Endothelial cell (in vitro differentiated cells): Measurements from ENCODE around the gene PTPRB. TPM values are rescaled to one million over a fixed set of nuclear protein-coding genes. Genes with fewer than 3 reads are reported as not detected.

ENCODE experiments used
- DNase-seq: peaks from one replicate; pipeline ENCODE4 v3.0.0; 2021; ENCODE audit warnings: low spot score
- H3K27ac Mint-ChIP-seq: one replicate; pipeline ENCODE4 v1.8.0; 2021; ENCODE audit warnings: mixed read lengths, inconsistent platforms; ENCODE audit not compliant: unreplicated experiment
- H3K27me3 Mint-ChIP-seq: one replicate; pipeline ENCODE4 v1.8.0; 2021; ENCODE audit warnings: mild to moderate bottlenecking, moderate library complexity, mixed read lengths, inconsistent platforms; ENCODE audit not compliant: unreplicated experiment
- H3K36me3 Mint-ChIP-seq: one replicate; pipeline ENCODE4 v1.8.0; 2021; ENCODE audit warnings: mild to moderate bottlenecking, low read depth, mixed read lengths, inconsistent platforms; ENCODE audit not compliant: unreplicated experiment
- H3K4me1 Mint-ChIP-seq: one replicate; pipeline ENCODE4 v1.8.0; 2021; ENCODE audit warnings: mild to moderate bottlenecking, mixed read lengths, inconsistent platforms; ENCODE audit not compliant: unreplicated experiment
- H3K4me3 Mint-ChIP-seq: one replicate; pipeline ENCODE4 v1.8.0; 2021; ENCODE audit warnings: mild to moderate bottlenecking, mixed read lengths, inconsistent platforms; ENCODE audit not compliant: unreplicated experiment
- H3K9me3 Mint-ChIP-seq: one replicate; pipeline ENCODE4 v1.8.0; 2021; ENCODE audit warnings: mixed read lengths, inconsistent platforms; ENCODE audit not compliant: unreplicated experiment
- total RNA-seq: library from RNA; stranded (reverse); fragmentation: NEBNext Ultra II Directional; extraction: Animal tissue kit (Norgen Biotek cat#: 25700); gene quantifications from one replicate; pipeline ENCODE4 v1.2.1, GENCODE V29; 2021; ENCODE audit not compliant: unreplicated experiment
- TF ChIP-seq, protein P1 (sequence below): fragments of 200-600 bp; sonication (generic); IDR thresholded peaks from one replicate; pipeline ENCODE4 v1.5.0; 2021; ENCODE audit warnings: antibody characterized with exemption; ENCODE audit not compliant: unreplicated experiment

Gene PTPRB
- total RNA-seq, 1 donor from 2014 or later: 162 TPM

DNA sequence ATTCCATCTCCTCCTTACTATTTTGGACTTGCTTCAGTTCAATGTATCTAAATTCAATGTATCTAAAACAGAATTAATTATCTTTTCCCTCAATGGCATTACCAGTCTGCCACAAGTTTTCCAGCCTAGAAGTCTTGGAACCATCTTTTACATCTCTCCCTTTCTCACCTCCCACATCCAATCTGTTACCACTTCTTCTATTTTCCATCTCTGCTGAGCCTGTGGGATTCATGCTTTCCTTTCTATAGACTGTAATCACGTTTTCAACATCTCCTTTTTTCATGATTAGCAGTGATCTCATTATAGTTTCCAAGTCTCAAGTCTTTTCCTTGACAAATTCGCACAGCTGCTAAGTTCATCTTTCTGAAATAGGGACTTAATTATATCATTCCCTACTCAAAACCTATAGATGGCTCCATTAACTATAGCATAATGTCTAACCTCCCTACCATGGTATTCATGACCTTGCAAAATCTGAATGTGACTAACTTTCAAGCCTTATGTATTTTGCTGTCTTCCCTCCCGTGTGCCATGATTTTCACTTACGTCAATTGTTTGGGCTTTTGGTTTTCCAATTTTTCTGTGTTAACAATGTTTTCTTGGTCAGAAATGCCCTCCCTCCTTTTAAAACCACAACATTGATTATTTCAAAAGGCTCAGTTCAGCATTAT, 20.5 kb upstream of the PTPRB start:
- DNase-seq: no peak
- Mint-ChIP-seq H3K36me3 (no peaks in the 10 kb centered on the region), H3K4me1 (peaks cover 7% of the 10 kb centered on the region), H3K4me3 (no peak overlapping the region), H3K27me3 (no peaks in the 10 kb centered on the region), H3K9me3 (no peaks in the 10 kb centered on the region), H3K27ac (no peak overlapping the region)
- TF ChIP-seq, protein P1, sequence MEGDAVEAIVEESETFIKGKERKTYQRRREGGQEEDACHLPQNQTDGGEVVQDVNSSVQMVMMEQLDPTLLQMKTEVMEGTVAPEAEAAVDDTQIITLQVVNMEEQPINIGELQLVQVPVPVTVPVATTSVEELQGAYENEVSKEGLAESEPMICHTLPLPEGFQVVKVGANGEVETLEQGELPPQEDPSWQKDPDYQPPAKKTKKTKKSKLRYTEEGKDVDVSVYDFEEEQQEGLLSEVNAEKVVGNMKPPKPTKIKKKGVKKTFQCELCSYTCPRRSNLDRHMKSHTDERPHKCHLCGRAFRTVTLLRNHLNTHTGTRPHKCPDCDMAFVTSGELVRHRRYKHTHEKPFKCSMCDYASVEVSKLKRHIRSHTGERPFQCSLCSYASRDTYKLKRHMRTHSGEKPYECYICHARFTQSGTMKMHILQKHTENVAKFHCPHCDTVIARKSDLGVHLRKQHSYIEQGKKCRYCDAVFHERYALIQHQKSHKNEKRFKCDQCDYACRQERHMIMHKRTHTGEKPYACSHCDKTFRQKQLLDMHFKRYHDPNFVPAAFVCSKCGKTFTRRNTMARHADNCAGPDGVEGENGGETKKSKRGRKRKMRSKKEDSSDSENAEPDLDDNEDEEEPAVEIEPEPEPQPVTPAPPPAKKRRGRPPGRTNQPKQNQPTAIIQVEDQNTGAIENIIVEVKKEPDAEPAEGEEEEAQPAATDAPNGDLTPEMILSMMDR: no peak

DNA sequence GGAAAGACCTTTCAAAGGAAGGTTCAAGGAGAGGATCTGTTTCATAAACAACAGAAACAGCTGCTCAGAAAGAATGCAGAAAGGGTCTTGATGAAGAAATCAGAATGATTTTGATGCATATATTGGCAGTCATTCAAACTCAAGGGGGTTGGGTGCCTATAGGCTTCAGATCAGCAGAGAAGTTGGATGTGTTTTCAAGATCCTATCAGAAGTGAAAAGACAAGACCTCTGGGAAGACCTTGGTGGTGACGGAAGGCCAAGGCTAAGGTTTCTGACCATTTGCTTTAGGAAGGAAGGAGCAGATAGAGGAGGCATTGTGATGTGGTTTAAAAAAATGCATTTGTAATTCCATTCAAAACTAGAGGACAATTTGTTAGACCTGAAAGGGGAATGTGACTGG, 15.2 kb upstream of the PTPRB start:
- DNase-seq: no peak
- no peaks in the 10 kb centered on the region for H3K9me3 Mint-ChIP-seq
- H3K4me1 Mint-ChIP-seq: peaks cover 22% of the 10 kb centered on the region
- H3K36me3 Mint-ChIP-seq: no peaks in the 10 kb centered on the region
- H3K27me3 Mint-ChIP-seq: no peaks in the 10 kb centered on the region
- H3K27ac Mint-ChIP-seq: no peak overlapping the region
- H3K4me3 Mint-ChIP-seq: no peak overlapping the region
- TF ChIP-seq, protein P1: no peak

DNA sequence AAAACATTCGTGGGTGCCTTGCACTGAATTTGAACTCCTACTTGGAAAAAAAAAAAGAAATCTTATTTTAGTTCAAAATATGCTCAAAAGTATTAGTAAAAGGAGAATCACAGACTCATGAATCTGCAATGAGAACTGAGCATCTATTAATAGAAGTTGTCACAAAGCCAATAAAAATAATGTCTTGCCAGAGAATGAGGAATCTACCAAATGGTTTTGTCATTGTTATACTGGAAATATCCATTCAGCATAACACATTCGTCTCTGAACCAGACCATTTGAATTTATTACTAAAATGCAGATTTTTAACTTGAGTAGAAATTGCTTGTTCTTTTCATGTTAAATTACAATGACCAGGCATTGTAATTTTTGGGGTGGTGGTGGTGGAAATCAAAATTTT, 11.6 kb upstream of the PTPRB start:
- no peaks in the 10 kb centered on the region for H3K36me3 Mint-ChIP-seq
- no peak overlapping the region for H3K4me3 Mint-ChIP-seq
- H3K9me3 Mint-ChIP-seq: no peaks in the 10 kb centered on the region
- no peak for DNase-seq
- TF ChIP-seq, protein P1: no peak
- no peaks in the 10 kb centered on the region for H3K27me3 Mint-ChIP-seq
- peaks cover 54% of the 10 kb centered on the region for H3K4me1 Mint-ChIP-seq
- no peak overlapping the region for H3K27ac Mint-ChIP-seq

GRCh38 chr12:70648191-70648590, 11.0 kb upstream of the PTPRB start:
- TF ChIP-seq, protein P1: no peak
- H3K4me3 Mint-ChIP-seq: no peak overlapping the region
- no peak overlapping the region for H3K27ac Mint-ChIP-seq
- H3K27me3 Mint-ChIP-seq: no peaks in the 10 kb centered on the region
- no peaks in the 10 kb centered on the region for H3K9me3 Mint-ChIP-seq
- no peaks in the 10 kb centered on the region for H3K36me3 Mint-ChIP-seq
- no peak for DNase-seq
- H3K4me1 Mint-ChIP-seq: peaks cover 52% of the 10 kb centered on the region

GRCh38 chr12:70646850-70647249, 9.6 kb upstream of the PTPRB start:
- Mint-ChIP-seq H3K9me3 (no peaks in the 10 kb centered on the region), H3K4me3 (no peak overlapping the region), H3K27me3 (no peaks in the 10 kb centered on the region), H3K36me3 (no peaks in the 10 kb centered on the region), H3K27ac (peak overlapping the region; percentile 98), H3K4me1 (peaks cover 41% of the 10 kb centered on the region)
- DNase-seq: no peak
- TF ChIP-seq, protein P1: no peak
